ENCODE data around the gene EXO5. TPM values are rescaled to one million over a fixed set of nuclear protein-coding genes. Genes with fewer than 3 reads are reported as not detected.
"Not testable (repeated sequence)": the region's sequence is repeated elsewhere in the genome, so short reads cannot be mapped to it uniquely, and the experiment has no call there.

The EXO5 gene
- total RNA-seq, 1 donor from 2014 or later = 14.8 TPM

DNA sequence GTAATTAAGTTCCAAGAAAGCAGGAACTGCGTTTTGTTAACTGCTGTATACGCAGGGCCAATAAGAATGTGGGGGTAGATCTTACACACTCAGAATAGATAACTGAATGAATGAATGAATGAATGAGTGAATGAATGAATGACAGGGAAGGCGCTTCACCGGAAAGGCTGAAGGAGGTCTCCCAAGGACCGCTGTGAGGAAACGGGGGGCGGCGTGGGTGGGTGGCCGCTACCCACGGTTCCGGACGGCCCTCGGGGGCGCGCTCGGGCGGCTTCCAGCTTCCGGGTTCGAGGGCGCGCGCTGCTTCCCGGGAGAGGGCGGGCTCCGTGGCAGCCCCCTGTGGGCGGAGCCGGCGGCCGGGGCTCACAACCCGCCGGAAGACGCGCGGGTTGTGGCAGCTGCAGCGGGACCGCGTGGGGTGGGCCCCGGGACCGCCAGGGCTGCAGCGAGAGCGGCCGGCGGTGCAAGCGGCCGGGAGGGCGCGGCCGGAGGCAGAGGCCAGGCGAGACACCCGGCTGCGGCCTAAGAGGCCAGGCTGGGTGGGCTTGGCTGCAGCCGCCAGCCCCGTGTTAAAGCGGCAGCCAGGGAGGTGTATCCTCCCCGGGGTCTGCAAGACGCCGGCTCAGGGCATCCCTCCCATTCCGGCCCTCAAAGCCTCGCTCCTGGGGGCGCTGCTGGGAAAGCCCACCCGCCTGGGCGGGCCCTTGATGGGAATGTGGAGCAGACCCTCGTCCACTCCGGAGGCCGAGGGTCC, 31.5 kb upstream of the EXO5 start, which contains the start of gene ZFP69:
ZFP69 (plus strand) TSS at position 367 of the 754 bp plus-strand sequence. CDS start 2,072 bp downstream, outside the sequence.
- TF ChIP-seq, protein P1, sequence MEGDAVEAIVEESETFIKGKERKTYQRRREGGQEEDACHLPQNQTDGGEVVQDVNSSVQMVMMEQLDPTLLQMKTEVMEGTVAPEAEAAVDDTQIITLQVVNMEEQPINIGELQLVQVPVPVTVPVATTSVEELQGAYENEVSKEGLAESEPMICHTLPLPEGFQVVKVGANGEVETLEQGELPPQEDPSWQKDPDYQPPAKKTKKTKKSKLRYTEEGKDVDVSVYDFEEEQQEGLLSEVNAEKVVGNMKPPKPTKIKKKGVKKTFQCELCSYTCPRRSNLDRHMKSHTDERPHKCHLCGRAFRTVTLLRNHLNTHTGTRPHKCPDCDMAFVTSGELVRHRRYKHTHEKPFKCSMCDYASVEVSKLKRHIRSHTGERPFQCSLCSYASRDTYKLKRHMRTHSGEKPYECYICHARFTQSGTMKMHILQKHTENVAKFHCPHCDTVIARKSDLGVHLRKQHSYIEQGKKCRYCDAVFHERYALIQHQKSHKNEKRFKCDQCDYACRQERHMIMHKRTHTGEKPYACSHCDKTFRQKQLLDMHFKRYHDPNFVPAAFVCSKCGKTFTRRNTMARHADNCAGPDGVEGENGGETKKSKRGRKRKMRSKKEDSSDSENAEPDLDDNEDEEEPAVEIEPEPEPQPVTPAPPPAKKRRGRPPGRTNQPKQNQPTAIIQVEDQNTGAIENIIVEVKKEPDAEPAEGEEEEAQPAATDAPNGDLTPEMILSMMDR (IDR thresholded peaks at IDR 0.05; ENCODE audit: unreplicated experiment) = no peak
- H3K9me3 Mint-ChIP-seq (ENCODE audit: unreplicated experiment) = peaks cover 15% of the 10 kb centered on the region
- H3K4me3 Mint-ChIP-seq (ENCODE audit: unreplicated experiment) = peak within 1 kb of the TSS; percentile 95
- peaks cover 6% of the 10 kb centered on the region for H3K27me3 Mint-ChIP-seq (ENCODE audit: unreplicated experiment)
- peak; percentile 69 for DNase-seq (ENCODE audit: low spot score)
- peak within 1 kb of the TSS; percentile 30 for H3K27ac Mint-ChIP-seq (ENCODE audit: unreplicated experiment)
- peaks cover 24% of the 10 kb centered on the region for H3K36me3 Mint-ChIP-seq (ENCODE audit: low read depth, unreplicated experiment)
- peaks cover 11% of the 10 kb centered on the region for H3K4me1 Mint-ChIP-seq (ENCODE audit: unreplicated experiment)

DNA sequence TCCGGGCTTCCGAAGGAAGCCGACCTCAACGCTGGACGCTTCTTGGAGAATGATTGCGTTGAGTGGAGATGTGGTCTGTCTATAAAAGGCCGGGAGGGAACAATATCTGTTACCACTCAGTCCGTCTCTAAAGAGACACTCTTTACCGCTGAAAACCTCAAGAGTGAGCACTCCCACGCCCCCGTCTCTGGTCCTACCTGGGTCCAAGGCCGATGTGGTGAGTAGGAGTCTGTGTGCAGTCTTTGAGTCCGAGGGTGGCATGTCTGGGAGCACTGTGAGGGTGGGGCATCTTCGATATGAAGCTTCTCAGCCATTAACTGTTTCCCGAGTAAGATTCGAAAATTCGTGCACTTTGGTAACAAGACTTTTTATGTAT, 30.9 kb upstream of the EXO5 start:
- H3K4me3 Mint-ChIP-seq (ENCODE audit: unreplicated experiment) = peak overlapping the region; percentile 89
- H3K4me1 Mint-ChIP-seq (ENCODE audit: unreplicated experiment) = peaks cover 11% of the 10 kb centered on the region
- peak overlapping the region; percentile 30 for H3K27ac Mint-ChIP-seq (ENCODE audit: unreplicated experiment)
- H3K36me3 Mint-ChIP-seq (ENCODE audit: low read depth, unreplicated experiment) = peaks cover 24% of the 10 kb centered on the region
- DNase-seq (ENCODE audit: low spot score) = no peak
- peaks cover 6% of the 10 kb centered on the region for H3K27me3 Mint-ChIP-seq (ENCODE audit: unreplicated experiment)
- TF ChIP-seq, protein P1 (IDR thresholded peaks at IDR 0.05; ENCODE audit: unreplicated experiment) = no peak
- peaks cover 13% of the 10 kb centered on the region for H3K9me3 Mint-ChIP-seq (ENCODE audit: unreplicated experiment)

DNA sequence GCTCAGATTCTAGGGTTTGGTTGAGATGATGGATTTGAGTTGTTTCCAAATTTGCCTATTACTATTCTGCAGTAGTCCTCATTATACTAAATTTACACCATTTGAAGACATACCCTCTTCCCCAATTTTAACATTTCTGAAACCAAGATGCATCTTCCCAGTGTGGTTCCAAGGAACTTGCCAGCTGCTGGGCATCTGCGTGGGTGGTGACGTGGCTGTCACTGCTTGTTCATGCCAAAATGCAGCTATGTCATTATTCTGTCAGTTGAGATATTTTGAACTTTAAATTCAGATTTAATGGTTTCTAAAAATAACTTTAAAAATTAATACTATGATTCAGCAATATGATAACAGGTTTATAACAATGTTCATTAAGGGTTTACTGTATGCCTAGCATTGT, 30.3 kb upstream of the EXO5 start:
- peaks cover 21% of the 10 kb centered on the region for H3K36me3 Mint-ChIP-seq (ENCODE audit: low read depth, unreplicated experiment)
- H3K27ac Mint-ChIP-seq (ENCODE audit: unreplicated experiment) = peak overlapping the region; percentile 38
- peaks cover 2% of the 10 kb centered on the region for H3K27me3 Mint-ChIP-seq (ENCODE audit: unreplicated experiment)
- DNase-seq (ENCODE audit: low spot score) = no peak
- peaks cover 7% of the 10 kb centered on the region for H3K9me3 Mint-ChIP-seq (ENCODE audit: unreplicated experiment)
- H3K4me1 Mint-ChIP-seq (ENCODE audit: unreplicated experiment) = peaks cover 11% of the 10 kb centered on the region
- peak overlapping the region; percentile 89 for H3K4me3 Mint-ChIP-seq (ENCODE audit: unreplicated experiment)
- TF ChIP-seq, protein P1 (IDR thresholded peaks at IDR 0.05; ENCODE audit: unreplicated experiment) = no peak

DNA sequence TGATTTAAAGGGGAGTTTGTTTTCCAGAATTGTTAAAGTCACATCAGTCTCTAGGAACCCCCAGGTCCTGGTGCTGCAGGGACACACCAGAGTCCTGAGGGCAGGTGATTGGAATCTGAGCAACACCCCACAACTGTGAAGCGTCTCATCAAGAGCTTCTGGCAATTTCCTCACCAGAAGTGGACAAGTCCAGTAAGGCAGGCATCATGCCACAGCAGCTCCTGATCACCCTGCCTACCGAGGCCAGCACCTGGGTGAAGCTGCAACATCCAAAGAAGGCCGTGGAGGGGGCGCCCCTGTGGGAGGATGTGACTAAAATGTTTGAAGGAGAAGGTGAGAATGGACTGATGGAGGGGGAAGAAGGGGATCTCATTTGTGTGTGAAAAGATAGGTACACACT, 29.4 kb upstream of the EXO5 start:
- Mint-ChIP-seq H3K9me3 (ENCODE audit: unreplicated experiment) (peaks cover 7% of the 10 kb centered on the region), H3K27me3 (ENCODE audit: unreplicated experiment) (peaks cover 2% of the 10 kb centered on the region), H3K4me3 (ENCODE audit: unreplicated experiment) (no peak overlapping the region), H3K36me3 (ENCODE audit: low read depth, unreplicated experiment) (peaks cover 20% of the 10 kb centered on the region), H3K27ac (ENCODE audit: unreplicated experiment) (no peak overlapping the region), H3K4me1 (ENCODE audit: unreplicated experiment) (peaks cover 11% of the 10 kb centered on the region)
- DNase-seq (ENCODE audit: low spot score) = no peak
- TF ChIP-seq, protein P1 (IDR thresholded peaks at IDR 0.05; ENCODE audit: unreplicated experiment) = no peak

DNA sequence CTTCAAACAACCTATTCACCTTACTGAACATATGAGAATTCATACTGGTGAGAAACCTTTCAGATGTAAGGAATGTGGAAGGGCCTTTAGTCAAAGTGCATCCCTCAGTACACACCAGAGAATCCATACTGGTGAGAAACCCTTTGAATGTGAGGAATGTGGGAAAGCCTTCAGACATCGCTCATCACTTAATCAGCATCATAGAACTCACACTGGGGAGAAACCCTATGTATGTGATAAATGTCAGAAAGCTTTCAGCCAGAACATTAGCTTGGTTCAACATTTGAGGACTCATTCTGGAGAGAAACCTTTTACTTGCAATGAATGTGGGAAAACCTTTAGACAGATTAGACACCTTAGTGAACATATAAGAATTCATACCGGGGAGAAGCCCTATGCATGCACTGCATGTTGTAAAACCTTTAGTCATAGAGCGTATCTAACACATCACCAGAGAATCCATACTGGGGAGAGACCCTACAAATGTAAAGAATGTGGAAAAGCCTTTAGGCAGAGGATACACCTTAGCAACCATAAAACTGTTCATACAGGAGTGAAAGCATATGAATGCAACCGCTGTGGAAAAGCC, 13.2 kb upstream of the EXO5 start:
- Mint-ChIP-seq H3K4me1 (ENCODE audit: unreplicated experiment) (no peaks in the 10 kb centered on the region), H3K36me3 (ENCODE audit: low read depth, unreplicated experiment) (peaks cover 68% of the 10 kb centered on the region), H3K4me3 (ENCODE audit: unreplicated experiment) (peak overlapping the region; percentile 62), H3K27ac (ENCODE audit: unreplicated experiment) (no peak overlapping the region), H3K9me3 (ENCODE audit: unreplicated experiment) (peaks cover 23% of the 10 kb centered on the region), H3K27me3 (ENCODE audit: unreplicated experiment) (peaks cover 1% of the 10 kb centered on the region)
- no peak for DNase-seq (ENCODE audit: low spot score)
- TF ChIP-seq, protein P1 (IDR thresholded peaks at IDR 0.05; ENCODE audit: unreplicated experiment) = no peak

DNA sequence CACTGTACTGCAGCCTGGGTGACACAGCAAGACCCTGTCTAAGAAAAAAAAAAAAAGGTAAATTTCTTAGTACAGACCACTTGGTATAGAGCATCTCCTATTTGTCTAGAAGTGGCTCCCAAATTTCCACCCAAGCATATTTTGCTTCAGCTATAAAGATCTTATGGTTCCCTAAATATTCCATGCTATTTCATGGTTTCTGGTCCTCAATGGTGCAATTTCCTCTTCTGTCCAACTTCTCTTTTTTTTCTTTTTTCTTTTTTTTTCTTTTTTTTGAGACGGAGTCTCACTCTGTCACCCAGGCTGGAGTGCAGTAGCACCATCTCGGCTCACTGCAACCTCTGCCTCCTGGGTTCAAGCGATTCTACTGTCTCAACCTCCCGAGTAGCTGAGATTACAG, 5.9 kb upstream of the EXO5 start:
- H3K4me1 Mint-ChIP-seq (ENCODE audit: unreplicated experiment); H3K4me3 Mint-ChIP-seq (ENCODE audit: unreplicated experiment); H3K27me3 Mint-ChIP-seq (ENCODE audit: unreplicated experiment); H3K9me3 Mint-ChIP-seq (ENCODE audit: unreplicated experiment); DNase-seq (ENCODE audit: low spot score); H3K27ac Mint-ChIP-seq (ENCODE audit: unreplicated experiment): not testable (repeated sequence)
- H3K36me3 Mint-ChIP-seq (ENCODE audit: low read depth, unreplicated experiment) = peaks cover 57% of the 10 kb centered on the region
